GM19452 (cell line): ENCODE data around the gene ATP8A2.

ENCODE experiments used
- ATAC-seq: cut with Tn5 transposase; IDR thresholded peaks from one replicate; pipeline ENCODE4 v1.9.1; 2021; ENCODE audit not compliant: unreplicated experiment

The ATP8A2 gene

DNA sequence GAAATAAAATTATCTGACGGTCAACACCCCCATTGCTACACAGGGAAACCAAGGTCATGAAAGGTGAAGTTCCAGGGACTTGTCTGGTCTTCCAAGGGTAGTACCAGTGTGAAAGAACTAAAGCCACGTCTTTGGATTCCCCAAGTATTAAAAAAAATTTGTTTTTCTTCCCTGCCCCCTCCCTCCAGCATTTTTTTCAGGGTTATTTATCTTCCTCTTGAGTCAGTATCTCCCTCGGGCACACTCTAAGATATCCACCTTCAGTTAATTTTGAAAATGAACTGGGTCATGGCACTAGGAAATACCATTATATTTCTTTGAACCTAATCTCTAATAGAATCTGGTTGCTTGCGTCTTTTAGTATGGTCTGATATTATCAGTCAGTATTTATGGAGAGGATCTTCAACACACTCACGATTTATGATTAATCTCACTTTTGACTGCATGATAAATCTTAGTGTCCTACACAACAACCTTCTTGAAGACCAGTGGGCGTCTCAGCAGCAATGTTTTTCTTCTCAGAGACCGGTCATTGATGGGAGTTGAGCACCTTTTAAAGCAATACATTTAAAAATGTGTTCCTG, 9.1 kb downstream of the ATP8A2 start:
- ATAC-seq = no peak

DNA sequence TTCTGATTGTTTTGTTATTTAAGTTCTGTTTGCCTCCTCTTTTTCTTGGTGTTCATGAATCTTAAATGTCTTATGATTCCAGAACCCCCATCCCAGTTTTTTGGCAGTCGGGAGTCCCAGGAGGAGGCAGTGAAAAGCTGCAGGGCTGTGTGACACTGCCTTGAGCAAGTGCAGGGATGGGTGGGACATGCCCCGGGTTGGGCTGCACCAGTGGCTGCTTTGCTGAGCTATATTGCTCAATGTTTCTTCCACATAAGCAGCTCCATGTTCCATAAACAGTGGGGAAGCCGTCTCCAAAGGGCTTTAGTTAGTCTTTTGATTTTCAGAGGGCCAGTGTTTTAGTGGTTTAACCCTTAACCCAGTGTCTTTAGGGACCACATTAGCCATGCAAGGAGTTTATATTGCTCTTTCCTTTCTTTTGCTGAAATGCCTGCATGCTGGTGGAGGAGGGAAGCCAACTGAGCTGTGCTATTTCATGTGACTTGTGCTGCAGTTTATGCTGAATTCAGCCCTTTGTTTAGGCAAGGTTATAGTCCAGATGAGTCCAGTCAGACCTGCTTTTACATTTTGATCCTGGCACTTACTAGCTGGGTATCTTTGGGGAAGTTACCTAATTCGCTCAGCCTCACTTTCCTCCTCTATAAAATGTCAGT, 13.1 kb downstream of the ATP8A2 start:
- no peak for ATAC-seq

DNA sequence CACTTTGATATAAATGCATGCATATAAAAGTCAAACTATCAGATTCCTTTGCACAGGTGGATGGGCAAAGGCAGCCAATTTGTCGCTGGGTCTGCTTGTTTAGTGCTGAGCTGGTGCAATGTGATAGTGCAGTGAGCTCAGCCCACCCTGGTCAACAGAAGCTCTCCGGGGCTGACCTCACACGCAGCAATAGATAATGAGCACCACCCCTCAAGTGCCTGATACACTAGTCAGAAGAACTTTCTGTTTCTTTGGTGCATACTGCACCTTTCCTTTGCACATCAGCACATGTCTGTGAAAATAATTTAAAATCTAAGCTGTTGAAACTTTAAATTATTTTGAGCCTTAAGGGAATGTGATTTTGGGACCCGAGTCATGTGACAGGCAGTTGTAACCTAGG, 20.2 kb downstream of the ATP8A2 start:
- no peak for ATAC-seq

DNA sequence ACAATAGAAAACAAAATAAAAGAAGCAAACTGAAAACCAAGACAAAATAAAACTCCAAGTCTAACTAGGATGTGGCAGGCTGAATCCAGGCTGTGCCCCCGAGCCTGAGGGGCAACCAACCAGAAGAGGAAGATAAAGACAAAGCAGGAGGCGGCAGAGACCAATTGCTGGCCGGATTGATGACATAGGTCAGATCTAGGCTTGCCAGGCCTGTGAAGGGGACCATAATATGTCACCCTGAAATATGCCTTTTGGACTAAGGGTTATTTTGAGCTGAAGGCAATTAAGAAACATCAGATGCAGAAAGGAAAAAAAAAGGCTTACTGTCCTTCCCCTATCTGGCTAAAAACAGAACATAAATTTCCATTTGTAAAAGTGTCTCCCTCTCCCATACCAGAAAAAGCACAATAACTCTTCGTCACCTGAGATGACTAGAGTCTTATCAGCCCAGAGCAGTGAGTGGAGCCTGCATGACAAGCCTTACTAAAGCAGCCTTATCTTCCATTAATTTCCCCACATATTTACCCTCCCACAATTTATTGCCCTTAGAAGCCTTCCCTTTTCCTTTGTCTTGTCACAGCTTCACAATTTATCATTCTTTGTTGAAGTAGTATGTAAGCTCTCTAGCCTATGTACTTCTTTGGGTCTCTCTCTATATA, 22.8 kb downstream of the ATP8A2 start:
- ATAC-seq = no peak

DNA sequence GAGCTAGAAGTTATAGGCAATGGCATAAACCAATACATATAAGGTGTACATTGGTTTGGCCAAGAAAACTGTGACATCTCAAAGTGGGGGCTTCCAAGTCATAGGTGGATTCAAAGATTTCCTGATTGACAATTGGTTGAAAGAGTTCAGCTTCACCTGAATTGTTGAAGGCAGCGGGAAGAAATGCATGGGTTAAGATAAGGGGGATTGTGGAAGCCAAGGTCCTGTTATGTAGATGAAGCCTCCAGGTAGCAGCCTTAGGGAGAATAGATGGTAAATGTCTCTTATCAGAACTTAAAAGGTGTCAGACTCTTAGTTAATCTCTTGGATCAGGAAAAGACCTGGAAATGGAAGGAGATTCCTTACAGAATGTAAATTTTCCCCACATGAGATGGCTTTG, 26.0 kb downstream of the ATP8A2 start:
- no peak for ATAC-seq

DNA sequence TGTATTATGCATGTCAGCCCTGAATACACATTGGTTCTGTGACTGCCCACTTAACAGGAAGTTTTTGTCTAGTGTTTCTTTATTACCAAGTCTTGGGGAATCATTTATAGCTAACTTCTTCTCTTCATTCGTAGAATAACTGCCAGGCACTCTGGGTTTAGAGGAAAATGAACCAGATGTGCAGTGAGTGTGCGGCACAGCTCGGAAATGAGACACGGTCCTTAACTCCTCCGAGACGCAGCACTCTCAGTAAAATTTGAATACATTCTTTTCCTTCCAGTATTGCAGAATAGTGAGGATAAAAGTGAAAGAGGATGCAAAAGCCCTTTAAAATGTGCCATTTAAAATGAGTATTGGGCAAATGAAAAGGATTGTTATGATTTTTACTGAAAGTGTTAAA, 29.2 kb downstream of the ATP8A2 start:
- ATAC-seq = no peak

DNA sequence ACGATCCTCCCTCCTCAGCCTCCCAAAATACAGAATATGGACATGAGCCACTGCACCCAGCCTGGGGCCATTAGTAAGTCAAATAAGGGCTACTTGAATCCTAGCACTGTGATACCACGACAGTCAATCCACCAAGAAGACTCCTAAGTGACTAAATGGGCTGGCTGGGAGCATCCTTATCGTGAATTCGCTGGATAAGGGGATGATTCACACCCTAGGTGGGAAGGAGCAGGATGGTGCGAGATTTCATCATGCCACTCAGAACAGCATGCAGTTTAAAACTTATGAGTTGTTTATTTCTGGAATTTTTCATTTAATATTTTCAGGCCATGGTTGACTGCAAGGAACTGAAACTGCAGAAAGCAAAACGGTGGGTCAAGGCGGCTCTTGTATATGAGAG, 30.2 kb downstream of the ATP8A2 start:
- ATAC-seq = no peak

DNA sequence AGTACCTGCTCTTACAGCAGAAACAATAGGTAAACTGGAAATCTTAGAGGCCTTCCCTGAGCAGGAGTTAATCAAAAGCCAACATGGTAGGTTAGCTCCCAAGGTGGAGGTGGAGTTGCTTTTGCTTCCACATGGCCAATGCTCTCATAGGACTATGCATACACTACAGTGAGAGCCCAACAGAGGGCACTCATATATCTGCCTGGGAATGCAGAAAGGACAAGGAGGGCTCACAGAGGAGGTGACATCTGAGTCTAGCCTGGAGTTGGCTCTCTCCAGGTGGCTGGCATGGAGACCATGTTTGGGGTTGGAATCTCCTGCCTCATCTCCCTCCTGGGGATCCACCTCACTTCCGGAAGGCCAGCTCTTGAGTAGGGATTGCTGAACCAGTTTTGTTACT, 34.6 kb downstream of the ATP8A2 start:
- ATAC-seq = no peak

DNA sequence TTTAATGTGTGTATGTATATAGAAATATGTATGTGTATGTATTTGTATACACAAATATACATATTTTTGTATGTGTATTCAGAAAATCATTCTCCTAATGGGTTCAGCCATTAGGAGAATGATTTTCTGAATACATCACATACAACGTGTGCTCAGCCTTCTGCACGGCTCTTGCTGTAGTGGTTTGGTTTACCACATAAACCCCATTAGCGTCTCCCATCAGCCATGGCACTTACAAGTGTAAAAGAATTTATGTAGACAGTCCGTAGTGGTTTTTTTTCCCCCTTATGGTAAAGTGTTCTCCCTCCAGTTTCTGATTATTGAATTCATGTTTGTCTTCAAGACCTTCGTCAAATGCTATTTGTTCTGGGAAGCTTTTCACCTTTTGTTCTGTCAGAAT, 38.2 kb downstream of the ATP8A2 start:
- no peak for ATAC-seq

DNA sequence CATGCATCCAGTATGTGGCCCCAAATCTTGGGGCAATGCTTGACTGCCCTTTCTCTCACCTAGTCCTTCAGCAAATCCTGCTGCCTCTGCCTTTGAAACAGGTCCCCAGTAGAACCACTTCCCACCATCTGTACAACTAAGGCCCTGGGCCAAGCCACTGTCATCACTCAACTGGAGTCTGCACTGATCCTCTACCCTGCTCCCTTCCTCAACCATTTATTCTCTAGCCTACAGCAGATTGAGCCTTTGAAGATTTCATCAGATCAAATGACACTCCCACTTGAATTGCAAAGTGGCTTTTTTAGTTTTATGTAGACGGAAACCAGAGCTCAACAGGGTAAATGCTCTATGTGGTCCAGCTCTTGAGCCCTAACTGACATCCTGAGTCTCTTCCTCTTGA, 43.5 kb downstream of the ATP8A2 start:
- ATAC-seq = no peak

DNA sequence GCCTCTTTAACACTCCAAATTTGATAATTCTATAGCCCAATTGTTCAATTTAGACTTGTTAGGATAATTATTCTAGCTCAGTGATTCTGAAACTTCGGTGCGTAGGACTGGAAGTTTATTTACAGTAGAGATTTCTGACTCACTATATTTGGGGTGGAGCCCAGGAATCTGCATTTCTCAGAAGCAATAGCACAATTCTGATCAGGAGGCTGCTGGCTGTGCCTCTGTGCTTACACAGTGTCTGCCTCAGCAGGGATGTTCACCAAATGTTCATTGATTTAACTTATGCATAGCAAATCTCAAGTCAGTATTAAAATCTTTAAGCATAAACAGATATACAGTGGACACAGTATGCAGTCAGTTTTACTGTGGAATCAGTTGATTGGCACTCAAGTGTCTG, 45.8 kb downstream of the ATP8A2 start:
- ATAC-seq = no peak

DNA sequence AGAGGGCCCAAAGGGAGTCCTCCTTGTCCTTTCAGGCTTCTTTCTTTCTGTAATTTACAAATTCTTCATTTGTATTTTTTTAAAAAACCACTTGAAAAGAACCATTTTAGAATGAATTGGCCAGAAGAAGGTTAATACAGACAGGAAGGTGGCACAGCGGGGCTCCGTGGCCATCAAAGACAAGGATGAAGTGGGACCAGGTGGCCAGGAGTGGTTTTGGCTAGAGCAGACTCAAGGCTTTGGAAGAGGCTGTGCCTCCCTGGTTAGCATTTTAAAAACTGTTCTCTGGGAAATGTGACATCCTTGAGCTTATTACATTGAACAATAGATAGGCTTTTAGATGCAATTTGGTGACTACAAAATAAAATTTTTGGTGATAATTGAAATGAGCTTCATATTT, 48.4 kb downstream of the ATP8A2 start:
- no peak for ATAC-seq

DNA sequence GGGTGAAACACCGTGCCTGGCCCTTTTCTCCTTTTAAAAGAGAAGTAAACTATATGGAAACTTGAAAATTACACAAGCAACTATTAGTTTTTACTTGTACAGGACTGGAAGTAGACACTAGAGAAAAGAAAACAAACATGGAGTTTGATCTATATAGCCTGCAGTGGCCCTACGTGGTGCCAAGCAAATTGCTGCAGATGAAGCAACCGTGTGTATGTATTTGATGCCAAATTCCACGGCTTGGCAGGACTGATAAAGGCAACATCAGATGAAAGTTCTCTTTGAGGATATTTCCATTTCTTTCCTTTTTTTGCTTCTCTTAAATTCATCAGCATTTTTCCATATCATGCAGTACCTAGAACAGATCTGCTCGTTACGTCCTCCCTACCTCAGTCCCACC, 49.8 kb downstream of the ATP8A2 start:
- no peak for ATAC-seq

DNA sequence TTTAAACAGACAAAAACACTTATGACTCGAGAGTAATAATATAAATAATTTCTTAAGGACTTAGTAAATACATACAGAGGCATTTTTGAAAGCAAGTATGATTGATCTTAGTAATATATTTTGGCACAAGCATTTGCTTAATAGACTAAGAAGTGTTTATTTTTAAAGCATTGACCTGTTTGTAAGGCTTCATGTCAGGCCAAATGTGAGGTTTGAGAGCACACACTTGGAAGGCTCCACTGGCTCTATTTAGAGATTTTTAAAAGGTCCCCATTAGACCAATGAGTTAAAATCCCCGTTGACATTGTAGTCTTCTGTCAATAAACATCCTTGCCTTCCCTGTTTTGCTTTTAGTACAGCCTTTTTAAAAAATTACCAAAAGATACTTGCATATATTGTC, 50.4 kb downstream of the ATP8A2 start:
- ATAC-seq = no peak

DNA sequence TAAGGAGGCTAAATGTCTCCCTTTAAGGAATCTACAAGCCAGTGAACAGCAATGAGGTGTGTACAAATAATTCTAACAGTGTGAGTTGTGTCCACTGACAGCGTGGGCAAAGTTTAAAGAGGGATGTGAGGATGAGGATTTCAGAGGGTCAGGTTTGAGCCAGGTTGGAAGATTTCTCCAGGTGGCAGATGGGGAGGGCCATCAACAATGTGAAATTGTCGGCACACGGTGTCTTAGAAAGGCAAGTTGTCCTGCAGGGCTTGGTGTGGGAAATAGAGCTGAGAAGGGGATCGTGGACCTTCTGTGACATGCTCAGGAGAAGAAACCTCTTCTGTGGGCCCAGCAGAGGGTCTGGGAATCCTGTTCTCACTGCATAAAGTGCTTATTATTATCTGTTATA, 52.1 kb downstream of the ATP8A2 start:
- no peak for ATAC-seq

DNA sequence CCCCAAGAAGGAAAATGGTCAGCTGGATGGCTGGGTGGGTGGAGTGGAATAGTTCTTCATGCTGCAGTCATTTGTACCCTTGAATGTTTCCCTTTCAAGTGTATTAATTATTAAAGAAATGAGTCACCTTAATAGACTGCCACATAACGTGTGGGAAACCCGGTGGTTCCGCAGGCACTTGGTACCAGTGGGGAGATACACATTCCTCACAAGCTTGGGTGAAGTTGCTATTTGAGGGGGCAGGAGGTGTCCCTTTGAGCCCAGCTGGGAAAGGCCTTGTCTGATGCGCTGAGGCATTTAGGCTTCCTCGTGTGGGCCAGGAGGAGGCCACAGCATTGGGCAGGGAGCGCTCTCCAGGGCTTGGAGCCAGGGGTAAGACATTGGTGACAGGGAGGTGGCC, 57.7 kb downstream of the ATP8A2 start:
- ATAC-seq = no peak

DNA sequence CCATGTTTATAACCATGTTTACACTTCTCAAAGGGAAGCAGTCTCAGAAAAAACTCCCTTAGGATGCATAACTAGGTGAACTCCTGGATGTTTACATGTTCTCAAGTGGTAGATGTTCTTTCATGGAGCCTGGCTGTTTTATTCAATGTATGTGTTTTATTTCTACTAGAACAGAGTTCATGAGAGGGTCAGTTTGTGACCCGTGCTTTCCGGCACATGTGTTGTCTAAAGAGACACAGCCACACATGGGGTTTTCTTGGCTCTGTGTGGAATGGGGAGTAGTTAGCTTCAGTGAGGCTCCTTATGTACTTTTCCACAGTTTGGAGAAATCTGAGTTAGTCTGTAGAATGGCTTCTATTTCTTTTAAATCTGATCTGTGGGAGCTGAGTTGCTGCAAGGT, 60.9 kb downstream of the ATP8A2 start:
- no peak for ATAC-seq

DNA sequence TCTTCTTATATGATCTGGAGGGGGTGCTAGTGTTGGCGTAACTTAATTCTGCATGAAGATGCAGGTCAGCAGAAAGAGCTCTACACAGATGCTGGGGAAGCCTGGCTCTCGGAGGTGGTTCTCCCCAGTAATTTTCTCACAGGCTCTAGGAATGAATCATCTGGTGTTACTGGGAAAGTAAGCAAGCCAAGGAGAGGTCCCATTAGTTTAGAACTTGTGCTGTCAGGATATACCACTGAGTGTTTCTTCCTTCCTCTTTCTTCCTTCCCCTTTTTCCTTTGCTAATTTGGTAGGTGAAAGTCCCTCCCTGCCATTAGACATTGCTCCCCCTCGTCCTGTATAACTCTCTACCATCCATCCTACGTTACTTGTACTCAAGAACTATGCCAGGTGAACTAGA, 68.3 kb downstream of the ATP8A2 start:
- ATAC-seq = no peak

DNA sequence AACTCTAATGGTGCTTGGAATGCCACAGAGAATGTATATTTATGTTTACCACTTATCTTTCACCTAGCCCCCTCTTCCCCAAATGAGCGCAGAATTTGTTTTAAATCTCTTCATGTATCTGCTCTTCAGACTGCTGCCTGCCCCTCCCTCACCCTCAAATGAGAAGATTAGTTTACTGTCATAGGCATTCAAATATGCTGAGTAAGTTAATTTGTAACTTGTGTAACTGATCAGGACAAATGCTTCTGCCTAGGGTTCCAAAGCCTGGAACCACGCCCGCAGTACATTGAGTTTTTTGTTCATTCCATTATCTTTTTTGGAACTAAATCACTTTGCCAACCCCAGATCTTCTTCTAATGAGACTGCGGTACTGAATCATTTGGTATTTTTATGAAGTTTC, 74.5 kb downstream of the ATP8A2 start:
- ATAC-seq = no peak

DNA sequence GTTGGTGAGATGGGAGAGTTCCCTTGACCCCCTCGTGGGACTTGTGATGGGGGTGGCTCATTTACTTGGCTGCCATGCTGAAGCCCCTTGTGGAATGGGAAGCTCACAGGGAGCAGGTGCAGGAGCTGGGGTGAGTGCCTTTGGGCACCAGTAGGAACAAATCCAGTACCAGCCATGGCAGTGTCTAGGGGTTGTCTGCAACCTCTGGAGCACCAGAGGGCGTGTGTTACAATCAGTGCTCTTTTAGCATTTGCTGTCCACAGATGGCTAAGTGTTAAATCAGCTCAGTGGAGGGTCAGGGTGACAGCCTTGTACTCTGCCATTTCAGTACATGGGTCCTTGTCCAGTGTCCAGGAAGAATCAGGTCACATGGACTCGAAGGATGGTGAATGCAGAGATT, 75.6 kb downstream of the ATP8A2 start:
- no peak for ATAC-seq

DNA sequence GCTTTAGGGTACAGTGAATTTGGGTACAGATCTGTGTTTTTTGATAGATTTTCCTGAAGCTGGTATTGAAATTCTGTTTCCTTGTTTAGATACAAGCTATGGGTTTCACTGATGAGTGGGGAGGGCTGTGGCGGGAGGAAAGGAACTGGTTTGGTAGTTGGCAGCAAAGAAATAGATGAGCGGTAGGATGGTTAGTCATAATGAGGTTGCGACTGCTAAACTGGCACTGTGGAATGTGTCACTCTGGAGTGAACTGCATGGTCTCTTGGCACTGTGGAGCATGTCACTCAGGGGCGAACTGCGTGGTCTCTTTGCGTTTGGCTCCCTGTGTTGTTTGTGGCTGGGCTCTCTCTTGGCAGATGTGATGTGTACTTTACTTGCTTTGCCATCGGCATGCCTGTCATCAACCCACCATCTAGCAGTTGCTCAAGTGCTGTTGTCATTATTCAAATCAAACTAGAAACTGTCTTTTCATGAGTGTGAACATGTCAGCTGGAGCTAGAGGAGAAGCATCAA, 82.1 kb downstream of the ATP8A2 start:
- no peak for ATAC-seq

DNA sequence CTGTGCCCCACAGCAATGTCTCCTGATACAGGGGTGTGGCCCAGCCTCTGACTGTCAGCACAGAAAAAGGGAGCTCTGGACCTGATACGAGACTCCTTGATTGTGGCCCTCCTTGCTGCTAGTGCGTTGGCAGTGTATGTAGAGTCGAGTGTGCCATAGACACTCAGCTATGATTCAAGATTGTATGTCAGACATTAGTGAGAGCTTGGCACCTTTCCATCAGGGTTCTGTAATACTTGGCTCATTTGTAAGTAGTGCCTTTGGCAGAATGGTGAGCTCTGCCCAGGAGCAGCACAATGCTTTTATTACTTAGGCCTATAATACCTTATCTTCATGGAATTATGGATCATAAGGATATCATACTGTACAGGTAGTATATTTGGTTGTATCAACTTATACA, 83.4 kb downstream of the ATP8A2 start:
- no peak for ATAC-seq

DNA sequence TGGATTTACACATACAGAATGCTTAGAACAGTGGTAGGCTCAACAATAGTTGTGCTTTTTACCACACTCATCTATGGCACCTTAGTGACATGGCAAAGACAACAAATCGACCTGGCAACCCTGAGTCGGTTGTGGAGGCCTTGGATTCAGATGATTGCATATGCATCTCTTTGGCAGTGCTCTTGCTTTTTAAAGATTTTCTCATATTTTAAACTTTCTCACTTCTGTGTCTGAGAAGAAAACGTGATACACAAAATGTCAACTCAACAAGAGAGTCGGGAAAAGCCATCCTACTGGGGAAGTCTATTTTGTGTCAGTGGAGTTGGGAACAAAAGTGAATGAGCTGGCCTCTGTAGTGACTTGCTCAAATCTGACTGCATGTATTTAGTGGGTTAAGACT, 85.8 kb downstream of the ATP8A2 start:
- no peak for ATAC-seq
